DMS79 (cell line): Measurements from ENCODE around the gene ERFL.

ENCODE experiments used
- DNase-seq: peaks from one replicate; lab custom pipeline; 2025; lab: John Stamatoyannopoulos, UW

ERFL gene

GRCh38 chr19:41897820-41898219 is 30.4 kb downstream of the ERFL start:
- DNase-seq, result no peak

DNA sequence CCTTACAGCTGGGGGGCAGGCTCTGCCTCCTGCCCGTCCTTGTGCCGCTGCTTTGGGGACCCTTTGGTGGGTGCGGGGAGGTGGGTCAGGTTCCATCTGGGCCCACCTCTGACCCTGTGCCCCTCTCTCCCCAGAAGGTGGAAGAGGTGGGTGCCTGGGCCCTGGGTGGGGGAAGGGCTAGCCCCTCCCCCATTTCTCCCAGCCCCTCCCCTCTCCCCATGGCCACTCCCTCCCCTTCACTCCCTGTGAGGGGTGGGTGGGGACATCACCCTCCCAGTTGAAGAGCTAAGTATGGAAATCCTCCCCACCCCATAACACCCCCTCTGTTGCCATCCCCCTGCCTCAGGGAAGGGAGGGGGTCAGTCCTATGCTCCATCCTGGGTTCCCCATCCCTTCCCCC is 31.1 kb downstream of the ERFL start:
- DNase-seq, result no peak

DNA sequence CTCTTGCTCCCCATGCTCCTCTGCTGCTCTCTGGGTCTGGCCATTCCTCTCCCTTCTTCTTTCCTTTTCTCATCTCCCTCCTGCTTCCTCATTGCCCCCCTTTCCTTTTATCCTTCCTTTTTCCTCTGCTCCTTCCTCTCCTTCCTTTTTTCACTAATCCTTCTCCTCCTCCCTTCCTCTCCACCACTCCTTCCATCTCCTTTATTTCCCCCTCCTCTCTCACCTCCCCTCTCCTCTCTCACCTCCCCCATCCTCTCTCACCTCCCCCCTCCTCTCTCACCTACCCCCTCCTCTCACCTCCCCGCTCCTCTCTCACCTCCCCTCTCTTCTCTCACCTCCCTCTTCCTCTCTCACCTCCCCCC is 31.7 kb downstream of the ERFL start:
- no peak for DNase-seq

- DNase-seq, result no peak
These were observed 32.3 kb downstream of the ERFL start for GRCh38 chr19:41895745-41896580.

- DNase-seq, result no peak
These were observed 33.9 kb downstream of the ERFL start for GRCh38 chr19:41894350-41894749.

DNA sequence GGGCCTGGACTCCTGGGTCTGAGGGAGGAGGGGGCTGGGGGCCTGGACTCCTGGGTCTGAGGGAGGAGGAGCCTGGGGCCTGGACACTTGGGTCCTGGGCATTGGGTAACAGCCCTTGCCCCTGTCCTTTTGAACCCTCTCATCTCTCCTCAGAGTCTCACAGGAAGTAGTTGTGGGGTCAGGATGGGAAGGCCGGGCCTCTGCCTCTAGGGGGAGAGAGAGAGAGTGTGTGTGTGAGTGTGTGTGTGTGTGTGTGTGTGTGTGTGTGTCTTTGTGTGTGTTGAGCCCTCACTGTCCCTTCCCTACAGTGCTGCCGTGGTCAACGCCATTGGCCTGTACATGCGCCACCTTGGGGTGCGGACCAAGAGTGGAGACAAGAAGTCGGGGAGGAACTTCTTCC is 34.4 kb downstream of the ERFL start:
- DNase-seq, result no peak

DNA sequence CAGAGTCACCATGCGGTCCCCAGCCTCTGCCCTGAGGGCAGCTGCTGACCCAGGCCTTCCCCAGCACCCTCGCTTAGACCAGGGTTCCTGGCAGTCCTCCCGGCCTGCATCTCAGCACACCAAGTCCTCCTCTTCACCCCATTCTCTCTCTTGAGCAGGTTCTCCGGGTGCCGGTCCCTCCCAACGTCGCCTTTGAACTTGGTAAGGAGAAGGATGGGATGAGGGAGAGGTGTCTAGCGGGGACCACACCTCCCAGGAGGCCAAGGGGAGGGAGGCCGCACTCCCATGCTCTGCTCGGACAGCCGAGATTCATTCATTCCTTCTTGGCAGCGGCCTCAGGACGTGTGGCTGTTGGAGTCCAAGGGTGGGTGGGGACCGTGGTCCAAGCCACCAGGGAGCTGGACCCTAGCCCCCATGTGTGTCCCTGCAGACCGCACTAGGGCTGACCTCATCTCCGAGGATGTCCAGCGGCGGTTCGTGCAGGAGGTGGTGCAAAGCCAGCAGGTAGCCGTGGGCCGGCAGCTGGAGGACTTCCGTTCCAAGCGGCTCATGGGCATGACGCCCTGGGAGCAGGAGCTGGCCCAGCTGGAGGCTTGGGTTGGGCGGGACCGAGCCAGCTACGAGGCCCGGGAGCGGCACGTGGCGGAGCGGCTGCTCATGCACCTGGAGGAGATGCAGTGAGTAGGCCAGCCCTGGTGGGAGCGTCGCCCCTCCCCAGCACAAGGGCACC is 35.9 kb downstream of the ERFL start:
- no peak for DNase-seq

DNA sequence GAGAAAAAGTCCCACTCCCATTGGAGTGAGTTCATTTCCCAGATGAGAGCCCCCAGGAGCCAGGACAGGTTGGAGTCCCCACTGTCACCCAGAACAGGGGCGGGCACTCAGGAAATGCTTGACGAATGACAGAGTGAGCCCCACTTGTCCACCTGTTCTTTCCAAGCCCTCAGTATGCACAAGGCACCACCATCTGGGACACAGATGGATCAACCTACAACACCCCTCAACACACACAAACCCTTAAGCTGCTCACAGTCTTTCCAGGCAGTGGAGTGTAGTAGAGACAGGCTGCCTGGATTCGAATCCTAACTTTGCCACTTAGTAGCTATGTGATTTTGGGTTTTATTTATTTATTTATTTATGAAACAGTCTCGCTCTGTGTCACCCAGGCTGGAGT is 37.3 kb downstream of the ERFL start:
- no peak for DNase-seq

DNA sequence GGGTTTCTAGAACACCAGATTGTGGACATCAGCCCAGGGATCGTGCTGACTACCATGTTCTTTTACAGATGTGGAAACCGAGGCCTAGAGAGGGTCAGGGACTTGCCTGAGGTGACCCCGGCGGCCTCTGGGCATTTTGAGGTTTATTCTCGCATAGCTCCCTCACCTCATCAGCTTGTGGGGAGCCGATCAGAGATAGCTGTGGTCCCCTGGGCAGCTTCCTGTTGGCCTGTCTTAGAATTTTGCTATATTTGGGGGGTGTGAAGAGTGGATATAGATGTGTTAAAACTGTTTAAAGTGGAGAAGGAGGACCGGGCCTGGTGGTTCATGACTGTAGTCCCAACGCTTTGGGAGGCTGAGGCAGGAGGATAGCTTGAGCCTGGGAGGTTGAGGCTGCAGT is 38.4 kb downstream of the ERFL start:
- DNase-seq, result no peak

GRCh38 chr19:41888926-41889325 is 39.3 kb downstream of the ERFL start:
- DNase-seq, result no peak

GRCh38 chr19:41887711-41888382 is 40.4 kb downstream of the ERFL start:
- DNase-seq, result peak; percentile 76

GRCh38 chr19:41886761-41887710 is 41.2 kb downstream of the ERFL start:
- DNase-seq, result no peak

- peak; percentile 93 for DNase-seq
These were observed 44.2 kb downstream of the ERFL start for GRCh38 chr19:41883821-41884733.

- no peak for DNase-seq
These were observed 44.8 kb downstream of the ERFL start for GRCh38 chr19:41883463-41883820.

DNA sequence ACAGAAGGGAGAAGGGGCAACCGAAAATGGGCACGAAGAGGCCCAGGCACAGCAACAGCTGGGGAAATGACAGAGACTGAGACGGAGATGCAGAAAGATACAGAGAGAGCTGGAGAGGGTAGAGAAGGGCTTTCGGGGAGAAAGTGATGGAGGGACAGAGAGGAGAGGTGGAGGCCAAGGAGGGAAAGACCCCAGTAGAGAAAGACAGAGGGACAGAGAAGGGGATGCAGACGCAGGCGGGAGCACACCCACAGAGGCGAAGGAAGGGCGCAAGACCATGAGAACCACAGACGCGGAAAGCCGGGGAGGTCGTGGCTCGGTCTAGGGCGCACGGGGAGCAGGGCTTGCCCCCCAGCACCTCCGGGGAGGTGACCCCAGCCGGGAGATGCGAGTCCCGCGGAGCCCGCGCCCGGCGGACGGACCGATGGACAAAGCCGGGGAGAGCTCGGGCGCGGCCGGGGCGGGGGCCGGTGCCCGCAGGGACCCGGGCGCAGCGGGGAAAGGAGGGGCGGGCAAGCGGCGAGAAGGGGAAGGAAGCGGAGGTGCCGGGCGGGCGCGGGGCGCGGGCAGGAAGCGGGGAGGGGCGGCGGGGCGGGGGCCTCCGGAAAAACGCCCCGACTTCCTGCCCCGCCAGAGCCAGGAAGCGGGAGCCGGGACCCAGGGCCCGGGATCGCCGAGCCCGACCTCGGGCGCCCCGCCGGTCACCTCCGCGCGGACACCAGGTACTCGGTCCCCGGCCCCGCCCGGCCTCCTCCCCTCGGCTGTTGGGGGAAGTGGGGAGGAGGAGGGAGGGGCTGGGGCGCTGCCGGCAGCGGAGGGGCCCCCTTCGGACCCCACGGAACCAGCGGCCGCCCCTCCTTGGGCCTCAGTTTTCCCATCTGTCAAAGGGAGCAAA is 45.4 kb downstream of the ERFL start, which contains the start of gene ARHGEF1:
TSS of gene ARHGEF1 (plus strand) at position 617 of the 895 bp plus-strand sequence. CDS start 4,899 bp downstream, outside the sequence.
- no peak for DNase-seq

GRCh38 chr19:41880329-41880708 is 47.9 kb downstream of the ERFL start:
- DNase-seq, result no peak

GRCh38 chr19:41879670-41880328 is 48.5 kb downstream of the ERFL start:
- no peak for DNase-seq

DNA sequence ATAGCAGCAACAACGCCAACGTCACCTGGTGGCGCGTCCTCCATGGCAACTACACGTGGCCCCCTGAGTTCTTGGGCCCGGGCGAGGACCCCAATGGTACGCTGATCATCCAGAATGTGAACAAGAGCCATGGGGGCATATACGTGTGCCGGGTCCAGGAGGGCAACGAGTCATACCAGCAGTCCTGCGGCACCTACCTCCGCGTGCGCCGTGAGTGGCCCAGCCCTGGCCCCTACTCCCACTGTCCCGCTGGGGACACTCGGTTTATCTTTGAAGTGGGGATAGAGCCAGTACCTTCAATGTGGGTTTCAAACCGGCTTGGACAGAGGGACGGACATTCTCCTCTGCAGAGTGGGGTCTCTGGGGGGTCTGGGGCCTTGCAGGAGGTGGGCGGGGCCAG is 49.2 kb downstream of the ERFL start:
- no peak for DNase-seq
